Ovary (tissue), 3 donors: Measurements from ENCODE around the gene MYBPC1.

Source experiments
- CTCF ChIP-seq, 3 donors: fragments of 450-650 bp in 2 of 3; fragments of 200-600 bp in 1 of 3; IDR thresholded peaks; one replicate each; pipeline versions ENCODE4 v1.5.1 to v1.8.0; 2016 to 2022; ENCODE audit warnings: antibody characterized with exemption in 3 of 3, mild to moderate bottlenecking in 1 of 3
- EP300 ChIP-seq: sonication (generic); formaldehyde crosslinking; IDR thresholded peaks from one replicate; pipeline ENCODE4 v1.6.1; 2017; ENCODE audit warnings: antibody characterized with exemption
- POLR2A ChIP-seq: fragments of 450-650 bp; IDR thresholded peaks from one replicate; pipeline ENCODE4 v1.6.1; 2017; ENCODE audit warnings: antibody characterized with exemption, mild to moderate bottlenecking, moderate library complexity
- donor health status: DM: no; HTN: no; CAD: no.

GRCh38 chr12:101729842-101730241 lies 135.1 kb downstream of the MYBPC1 start:
- TF ChIP-seq CTCF (IDR thresholded peaks at IDR 0.05): no peak
- TF ChIP-seq EP300: no peak
- no peak for TF ChIP-seq POLR2A
